Erythroblast (primary cell): ENCODE results near the gene OXCT1.
A peak's percentile ranks its signal among the peaks of the same experiment; 100 is the strongest.

Source experiments
- DNase-seq, 2 experiments: peaks; one replicate each; lab custom pipeline; 2025; lab: John Stamatoyannopoulos, UW
- GATA1 ChIP-seq: IDR thresholded peaks from 2 replicates; pipeline ENCODE4 v1.6.1; 2011; ENCODE audit warnings: low read depth, mild to moderate bottlenecking, control low read depth, low read length, moderate library complexity
- POLR2A ChIP-seq: IDR thresholded peaks from 2 replicates; pipeline ENCODE4 v1.6.1; 2011; ENCODE audit warnings: mild to moderate bottlenecking, low read length

OXCT1 gene

DNA sequence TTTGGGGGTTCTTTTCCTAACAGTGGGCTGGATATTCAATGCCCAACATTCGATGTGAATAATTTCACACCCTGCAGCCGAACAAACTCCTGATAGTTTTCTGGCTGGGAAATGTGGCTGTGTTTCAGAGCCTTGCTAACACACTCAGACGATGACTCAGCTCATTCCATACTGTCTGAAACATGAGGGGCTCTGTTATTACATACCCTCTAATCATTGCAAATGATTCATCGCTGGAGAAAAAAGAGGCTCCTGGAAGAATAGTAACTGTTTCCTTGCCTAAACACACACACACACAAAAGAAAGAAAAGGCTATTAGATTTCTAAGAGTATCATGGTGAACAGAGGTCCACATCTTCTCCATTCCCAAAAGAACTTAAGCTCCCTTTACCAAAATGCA, 75.8 kb downstream of the OXCT1 start:
- TF ChIP-seq POLR2A: no peak
- no peak for TF ChIP-seq GATA1
- DNase-seq: peak in 1 of 2 experiments; percentile 11

DNA sequence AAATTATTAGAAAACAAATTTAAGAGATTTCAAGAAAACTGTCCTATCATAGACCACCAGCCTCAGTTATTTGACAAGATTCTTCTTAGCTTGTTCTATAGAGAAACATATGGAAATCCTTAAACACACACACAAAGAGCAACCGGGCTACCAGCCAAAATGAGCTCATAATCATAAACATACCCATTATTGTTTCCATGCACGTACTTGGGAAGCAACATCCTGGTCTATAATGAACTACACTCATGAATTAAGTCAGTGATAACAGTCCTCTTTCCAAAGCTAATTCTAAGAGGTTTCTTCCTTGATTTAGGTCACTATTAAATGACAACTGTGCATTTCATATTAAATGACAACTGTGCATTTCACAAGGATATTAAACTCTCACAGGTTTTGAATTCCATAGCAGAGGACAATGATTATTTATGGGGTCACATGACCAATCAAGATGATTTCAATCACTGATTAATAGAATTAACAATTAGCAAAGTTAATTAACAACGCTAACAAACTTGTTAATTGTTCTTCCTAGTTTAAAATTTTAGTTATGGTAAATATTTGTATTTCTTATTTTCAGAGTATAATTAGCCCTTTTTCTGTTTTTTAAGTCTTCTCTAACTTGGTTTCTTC, 77.0 kb downstream of the OXCT1 start:
- no peak for DNase-seq
- TF ChIP-seq GATA1 (no peak), POLR2A (no peak)

DNA sequence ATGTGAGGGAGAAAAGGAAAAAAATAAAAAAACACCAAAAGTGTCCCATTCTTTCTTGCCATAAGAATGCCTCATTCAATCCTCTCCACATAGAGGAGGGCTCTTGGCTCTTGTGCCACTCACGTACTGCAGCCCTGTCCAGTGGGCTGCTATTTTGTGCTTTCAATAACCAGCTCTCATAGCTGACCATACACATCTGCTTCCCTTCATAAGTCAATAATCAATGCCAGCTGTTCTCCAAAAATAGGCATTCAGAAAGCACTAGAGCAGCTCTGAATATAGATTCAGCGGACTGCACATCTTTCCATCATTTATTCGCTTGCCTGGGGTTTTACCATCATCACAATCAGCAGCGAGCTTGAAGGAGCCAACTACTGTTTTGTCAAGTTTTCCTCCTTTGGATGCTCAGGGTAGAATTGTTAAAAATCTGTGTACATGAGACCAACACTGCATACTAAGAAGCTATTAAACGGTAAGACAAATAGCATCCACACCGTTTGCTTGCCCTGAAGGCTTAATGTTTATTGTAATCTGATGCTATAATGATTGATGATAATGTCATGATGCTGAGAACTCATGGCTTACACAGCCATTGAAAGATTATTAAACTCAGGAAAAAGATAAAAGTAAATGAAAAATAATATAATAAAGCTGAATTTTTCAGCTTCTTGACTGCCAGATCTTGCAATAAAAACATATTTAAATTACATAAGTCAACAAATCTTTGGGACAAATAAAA, 80.0 kb downstream of the OXCT1 start:
- DNase-seq: no peak
- TF ChIP-seq GATA1 (no peak), POLR2A (no peak)

DNA sequence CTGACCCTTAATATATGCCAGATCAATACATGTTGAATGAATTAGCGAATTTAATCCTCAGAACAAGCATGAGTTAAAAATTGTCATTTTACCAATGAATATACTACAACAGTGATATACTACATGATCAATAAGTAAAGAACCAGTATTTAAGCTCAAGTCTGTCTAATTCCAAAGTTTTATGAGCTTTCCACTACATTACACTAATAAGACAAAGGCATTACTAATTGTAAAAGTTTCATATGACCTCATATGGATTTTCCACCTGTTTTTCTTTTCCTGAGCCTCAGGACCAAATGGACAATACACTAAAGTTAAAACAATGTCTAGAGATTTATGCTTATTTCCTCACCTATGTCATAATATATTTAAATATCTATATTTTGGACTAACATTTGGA, 80.8 kb downstream of the OXCT1 start:
- DNase-seq: no peak
- no peak for TF ChIP-seq GATA1

DNA sequence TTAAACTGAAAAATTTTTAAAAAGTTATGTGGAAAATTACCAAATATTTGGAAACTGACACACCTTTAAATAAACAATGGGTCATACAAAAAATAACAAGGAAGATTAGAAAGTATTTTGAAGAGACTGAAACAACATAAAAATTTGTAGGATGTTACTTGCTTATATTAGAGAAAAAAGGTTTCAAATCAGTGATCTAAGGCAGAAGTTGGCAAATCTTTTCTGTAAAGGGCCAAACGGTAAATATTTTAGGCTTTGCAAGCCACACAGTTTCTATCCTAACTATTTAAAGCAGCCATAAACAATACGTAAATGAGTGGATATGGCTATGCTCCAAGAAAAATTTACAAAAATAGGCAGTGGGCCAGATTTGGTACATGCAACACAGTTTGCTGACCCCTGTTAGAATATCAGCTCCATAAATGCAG, 81.3 kb downstream of the OXCT1 start:
- no peak for DNase-seq
- no peak for TF ChIP-seq POLR2A
- TF ChIP-seq GATA1: no peak

DNA sequence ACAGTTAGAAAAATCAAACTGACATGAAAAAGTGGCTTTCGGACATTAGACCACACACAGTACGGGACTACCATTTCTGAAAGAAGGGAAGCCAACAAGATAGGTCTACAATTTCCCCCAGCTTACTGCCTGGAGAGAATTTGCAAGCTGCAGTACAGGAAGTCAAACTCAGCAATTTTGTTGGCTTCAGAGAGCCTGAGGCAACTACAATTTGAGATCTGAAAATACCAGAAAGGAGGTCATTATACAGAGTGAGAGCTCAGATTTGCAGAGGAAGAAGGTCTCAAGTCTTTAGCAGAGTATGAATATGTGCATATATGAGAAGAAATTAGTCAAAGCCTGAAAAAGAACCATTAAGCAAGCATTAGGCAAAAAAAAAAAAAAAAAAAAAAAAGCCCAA, 83.0 kb downstream of the OXCT1 start:
- DNase-seq: no peak
- TF ChIP-seq POLR2A (no peak), GATA1 (no peak)

DNA sequence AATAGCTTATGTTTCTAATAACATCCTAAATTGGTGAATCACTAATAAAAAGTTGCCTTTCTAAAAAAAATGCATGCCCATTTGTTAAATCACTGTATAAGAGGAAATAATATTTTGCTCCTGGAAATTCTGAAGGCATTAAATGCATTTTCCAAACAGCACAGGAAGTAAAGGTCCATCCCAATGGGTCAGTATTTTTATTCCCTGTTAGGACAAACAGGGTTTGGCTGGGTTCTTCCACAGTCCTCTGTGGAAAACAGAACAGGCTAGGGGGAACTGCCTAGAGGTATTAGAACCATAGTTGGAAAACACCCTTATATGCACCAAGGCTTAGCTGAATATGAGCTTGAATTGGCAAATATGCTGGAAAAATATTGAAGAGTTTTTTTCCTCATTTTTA, 85.2 kb downstream of the OXCT1 start:
- no peak for DNase-seq
- TF ChIP-seq POLR2A: no peak
- TF ChIP-seq GATA1: no peak

DNA sequence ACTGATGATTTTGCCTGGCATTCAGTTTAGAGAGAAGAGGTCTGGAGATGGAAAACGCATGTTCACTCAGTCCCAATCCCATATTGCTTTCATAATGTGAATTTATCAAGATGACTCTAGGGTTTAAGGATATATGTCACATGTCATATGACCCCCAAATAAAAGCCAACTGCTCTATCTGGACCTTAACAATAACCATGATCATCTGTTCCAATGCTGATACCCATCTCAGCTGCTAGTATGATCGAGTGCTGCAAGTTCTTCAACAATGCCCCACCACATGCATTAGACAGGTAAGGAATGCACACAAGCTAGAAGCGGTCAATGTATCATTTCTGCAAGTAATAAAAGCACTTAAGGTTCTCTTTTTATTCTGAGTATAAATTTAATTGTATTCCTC, 91.8 kb downstream of the OXCT1 start:
- TF ChIP-seq POLR2A (no peak), GATA1 (no peak)
- peak in 1 of 2 experiments; percentile 2 for DNase-seq

DNA sequence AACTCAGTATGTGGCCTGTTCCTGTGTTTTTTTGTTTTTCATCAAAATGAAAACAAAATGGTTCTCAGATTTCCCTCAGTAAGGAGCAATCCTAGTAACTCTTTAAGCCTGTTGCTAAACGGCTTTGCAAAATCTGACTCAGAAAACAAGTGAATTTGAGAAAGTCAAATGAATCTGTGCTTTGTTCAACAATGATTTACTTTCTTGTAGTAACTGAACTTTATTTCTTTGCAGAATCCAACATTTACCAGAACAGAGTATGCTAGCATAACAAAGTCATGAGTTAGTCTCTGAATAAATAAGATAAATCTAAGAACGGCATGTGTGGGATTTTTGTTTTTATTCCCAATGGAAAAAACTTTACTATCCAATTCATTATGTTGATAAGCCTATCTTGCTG, 93.8 kb downstream of the OXCT1 start:
- DNase-seq: no peak
- no peak for TF ChIP-seq GATA1
- TF ChIP-seq POLR2A: no peak

DNA sequence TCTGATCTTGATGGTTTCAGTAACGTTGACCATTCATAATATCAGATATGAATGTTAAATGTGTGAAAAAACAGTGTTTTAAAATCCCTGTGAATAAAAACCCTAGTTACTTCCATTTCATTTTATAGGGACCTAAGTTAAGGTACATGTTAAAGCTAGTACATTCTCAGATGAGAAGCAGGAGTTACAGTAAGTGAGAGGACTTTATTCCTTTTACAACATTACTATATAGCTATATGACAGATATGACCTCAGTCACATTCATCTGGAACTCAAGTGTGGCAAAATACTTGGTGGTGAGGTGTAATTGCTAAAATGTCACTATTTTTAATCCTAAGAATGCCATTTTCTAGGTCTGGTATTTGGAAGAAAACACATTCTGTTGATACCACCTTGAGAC, 96.4 kb downstream of the OXCT1 start:
- no peak for TF ChIP-seq GATA1
- TF ChIP-seq POLR2A: no peak
- no peak for DNase-seq

DNA sequence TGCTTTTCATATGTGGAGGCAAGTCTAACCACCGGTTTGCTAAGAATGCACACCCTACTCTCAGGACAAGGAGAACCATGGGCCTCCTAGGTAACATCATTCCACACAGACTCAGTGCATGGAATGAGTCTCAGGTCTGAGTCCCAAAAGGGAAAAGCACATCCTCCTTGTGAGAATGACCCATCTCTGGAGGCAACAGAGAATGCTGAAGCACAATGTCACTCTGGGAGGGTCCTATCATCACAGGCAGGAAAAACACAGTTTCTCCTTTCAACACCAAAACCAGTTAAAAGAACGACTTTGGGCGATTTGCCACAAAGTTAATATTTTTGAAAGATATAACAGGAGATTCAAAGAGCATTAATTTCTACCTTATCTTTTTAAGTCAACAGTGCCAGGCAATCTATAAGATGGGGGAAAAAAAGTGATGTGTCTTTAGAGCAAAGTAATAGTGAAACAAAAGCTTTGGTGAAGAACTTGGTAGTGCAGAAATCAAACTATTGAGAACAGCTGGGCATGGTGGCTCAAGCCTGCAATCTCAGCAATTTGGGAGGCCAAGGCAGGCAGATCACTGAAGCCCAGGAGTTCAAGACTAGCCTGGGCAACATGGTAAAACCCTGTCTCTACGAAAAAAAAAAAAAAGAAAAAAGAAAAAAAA, 97.3 kb downstream of the OXCT1 start:
- no peak for TF ChIP-seq GATA1
- no peak for TF ChIP-seq POLR2A
- DNase-seq: no peak

DNA sequence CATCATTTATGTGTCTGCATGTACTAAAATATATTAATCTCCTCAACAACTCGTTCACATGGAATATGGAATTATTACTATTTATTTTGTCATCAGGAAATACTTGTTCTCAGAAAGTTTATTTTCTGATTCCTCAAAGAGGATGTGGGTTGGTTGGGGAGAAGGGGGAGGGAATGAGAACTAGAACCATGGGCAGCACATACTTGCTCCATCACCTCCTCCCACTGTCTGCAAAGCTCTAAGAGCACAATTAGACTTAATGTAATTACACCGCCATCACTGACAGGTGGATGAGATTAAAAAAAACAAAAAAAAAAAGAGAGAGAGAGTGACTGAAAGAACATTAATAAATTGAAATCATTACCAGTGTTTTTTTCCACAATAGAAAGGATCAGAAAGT, 98.2 kb downstream of the OXCT1 start:
- DNase-seq: no peak
- TF ChIP-seq POLR2A: no peak
- TF ChIP-seq GATA1: no peak

DNA sequence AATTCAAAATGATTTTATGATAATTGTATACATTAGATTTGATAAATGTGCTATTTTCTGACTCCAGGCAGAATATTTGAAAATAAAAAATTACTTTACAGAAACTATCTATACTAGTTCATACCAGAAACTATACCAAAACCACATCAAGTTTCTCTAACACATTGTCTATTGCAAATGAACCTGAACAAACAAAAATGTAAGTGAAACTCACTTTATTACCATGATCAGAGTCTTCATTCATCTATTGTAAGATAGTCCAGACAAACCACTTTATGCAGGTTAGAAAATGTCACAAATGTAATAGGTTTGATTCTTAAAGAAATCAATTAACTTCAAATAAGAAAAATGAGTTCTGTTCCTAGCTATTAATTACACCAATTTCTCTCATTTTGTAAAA, 99.4 kb downstream of the OXCT1 start:
- no peak for DNase-seq

DNA sequence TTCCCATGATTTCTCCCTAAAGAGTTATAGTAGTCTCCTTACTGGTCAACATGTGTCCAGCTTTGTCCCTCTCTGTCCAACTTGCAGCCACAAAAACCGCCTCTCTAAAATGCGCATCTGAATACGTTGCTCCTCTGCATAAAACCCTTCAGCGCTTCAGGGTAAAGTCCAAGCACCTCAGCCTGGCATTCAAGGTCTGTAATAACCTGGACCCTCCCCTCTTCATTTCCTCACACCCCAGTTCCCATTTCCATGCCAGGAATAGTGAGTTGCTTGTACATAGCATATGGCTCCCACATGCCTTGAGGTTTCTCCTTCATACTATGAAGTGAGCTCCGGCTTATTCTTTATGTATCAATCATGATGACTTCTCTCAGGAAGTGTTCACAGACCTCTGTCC, 101.5 kb downstream of the OXCT1 start:
- no peak for TF ChIP-seq GATA1
- TF ChIP-seq POLR2A: no peak
- no peak for DNase-seq

More for the DNA sequence above, 99.4 kb downstream of the OXCT1 start:
- TF ChIP-seq GATA1: no peak
- no peak for TF ChIP-seq POLR2A

DNA sequence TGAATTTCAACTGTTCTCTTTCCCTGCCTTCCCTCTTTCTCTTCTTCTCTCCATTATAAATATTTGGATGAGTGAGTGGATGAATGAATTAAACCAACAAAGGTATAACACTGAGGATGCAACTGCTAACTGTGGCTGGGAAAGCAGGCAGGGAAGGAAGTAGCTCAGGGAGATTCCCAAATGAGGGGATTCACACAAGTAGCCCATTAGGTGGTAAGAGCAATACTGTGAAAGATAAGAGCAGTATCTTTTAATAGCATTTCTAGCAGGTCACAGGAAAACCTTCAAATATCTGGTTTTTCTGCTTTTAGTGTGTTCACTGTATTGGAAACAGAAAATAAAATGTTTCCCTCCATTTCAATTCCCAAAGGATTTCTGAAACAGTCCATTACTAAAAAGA, 105.6 kb downstream of the OXCT1 start:
- TF ChIP-seq POLR2A (no peak), GATA1 (no peak)
- no peak for DNase-seq
